NOMO-1 (cell line): ENCODE results near the gene PSMG1.
"Not testable (repeated sequence)": the region's sequence is repeated elsewhere in the genome, so short reads cannot be mapped to it uniquely, and the experiment has no call there.

Source experiments
- DNase-seq, 2 experiments: peaks; one replicate each; lab custom pipeline; 2025; ENCODE audit not compliant: unreplicated experiment in 2 of 2; lab: John Stamatoyannopoulos, UW

PSMG1 gene, protein sequence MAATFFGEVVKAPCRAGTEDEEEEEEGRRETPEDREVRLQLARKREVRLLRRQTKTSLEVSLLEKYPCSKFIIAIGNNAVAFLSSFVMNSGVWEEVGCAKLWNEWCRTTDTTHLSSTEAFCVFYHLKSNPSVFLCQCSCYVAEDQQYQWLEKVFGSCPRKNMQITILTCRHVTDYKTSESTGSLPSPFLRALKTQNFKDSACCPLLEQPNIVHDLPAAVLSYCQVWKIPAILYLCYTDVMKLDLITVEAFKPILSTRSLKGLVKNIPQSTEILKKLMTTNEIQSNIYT

DNA sequence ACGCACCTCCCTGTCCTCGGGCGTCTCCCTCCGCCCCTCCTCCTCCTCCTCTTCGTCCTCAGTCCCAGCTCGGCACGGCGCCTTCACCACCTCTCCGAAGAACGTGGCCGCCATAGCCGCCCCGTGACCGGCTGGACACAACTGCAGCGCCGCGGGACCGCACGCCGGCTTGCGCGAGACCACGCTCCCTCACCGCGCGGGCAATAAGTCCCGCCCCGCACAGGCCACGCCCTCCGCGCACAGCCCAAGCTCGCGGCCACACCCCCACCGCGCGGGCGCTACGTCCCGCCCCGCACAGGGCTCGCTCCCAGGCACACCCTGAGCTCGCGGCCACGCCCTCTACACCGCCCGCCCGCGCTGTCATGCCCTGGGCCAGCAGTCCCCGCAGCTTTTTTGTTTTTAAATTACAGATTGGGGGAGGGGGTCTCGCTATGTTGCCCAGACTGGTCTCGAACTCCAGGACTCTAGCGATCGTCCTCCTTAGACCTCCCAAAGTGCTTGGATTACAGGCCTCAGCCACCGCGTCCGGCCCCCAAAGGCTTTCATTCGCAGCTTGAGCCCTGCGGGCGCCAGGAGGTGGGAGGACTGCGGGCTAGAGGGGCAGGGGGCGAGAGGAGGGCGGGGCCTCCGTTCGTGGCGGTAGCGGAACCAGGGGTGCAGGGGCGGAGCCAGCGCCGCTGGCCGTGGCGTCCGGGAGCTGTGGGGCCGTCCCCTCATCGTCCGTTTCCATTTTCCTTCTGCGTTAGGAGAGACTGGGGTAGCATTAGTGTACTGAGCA is at the start of gene PSMG1:
Gene PSMG1, minus strand, starts transcription at position 180 of the 778 bp plus-strand sequence. Its CDS starts 66 bp downstream, at position 114.
- DNase-seq, result peak; percentile 90 to 99

DNA sequence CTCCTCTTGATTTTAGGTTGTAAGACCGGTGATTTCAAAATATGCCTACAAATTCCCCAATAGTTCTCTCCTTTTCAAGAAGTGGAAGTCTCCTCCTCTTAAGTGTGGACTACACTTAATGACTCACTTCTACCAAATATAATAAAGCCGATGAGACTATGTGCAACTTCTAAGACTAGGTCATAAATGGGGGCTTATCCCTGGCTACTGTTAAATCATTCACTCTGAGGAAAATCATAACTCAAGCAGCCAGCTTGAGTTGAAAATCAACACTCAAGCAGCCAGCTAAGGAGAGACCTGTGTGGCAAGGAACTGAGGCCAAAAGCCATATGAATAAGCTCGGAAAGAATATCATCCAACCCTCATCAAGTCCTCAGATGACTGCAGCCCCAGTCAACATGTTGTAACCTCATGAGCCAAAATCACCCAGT is 49.6 kb upstream of the PSMG1 start:
- peak in 1 of 2 experiments; percentile 7 for DNase-seq

DNA sequence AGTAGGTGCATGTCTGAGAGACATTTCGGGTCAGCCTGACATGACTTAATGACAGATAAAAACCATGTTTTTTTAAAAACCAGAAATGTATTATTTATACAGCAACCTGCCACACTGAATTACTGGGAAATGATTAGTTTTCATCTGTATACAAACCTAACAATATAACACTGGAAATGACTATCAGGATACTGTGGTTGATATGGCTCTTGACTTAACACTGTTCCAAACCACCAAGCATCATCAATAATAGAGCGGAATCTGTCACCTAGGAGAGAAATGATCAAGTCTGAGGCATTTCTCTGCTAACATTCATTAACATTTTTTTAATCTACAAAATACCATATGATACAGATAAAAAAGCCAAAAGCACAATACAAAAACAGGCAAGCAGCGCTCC is 41.7 kb upstream of the PSMG1 start:
- no peak for DNase-seq

DNA sequence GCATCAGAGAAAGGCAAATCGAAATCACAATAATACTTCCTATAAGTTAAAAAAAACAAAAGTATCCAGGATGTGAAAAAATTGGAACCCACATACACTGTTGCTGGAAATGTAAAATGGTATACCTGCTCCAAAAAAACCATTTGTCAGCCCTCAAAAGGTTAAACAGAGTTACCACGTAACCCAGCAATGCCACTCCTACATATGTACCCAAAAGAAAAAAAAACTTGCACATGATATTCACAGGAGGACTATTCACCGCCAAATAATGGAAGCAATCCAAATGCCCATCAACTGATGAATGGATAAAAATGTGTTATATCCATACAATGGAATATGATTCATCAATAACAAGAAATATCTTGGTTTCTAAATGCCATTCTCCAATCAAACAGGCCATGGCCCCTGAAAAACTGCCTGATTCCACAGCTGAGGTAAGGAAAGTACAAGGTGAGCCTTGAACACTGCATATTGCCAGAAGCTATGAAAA is 38.8 kb upstream of the PSMG1 start:
- DNase-seq, result no peak

DNA sequence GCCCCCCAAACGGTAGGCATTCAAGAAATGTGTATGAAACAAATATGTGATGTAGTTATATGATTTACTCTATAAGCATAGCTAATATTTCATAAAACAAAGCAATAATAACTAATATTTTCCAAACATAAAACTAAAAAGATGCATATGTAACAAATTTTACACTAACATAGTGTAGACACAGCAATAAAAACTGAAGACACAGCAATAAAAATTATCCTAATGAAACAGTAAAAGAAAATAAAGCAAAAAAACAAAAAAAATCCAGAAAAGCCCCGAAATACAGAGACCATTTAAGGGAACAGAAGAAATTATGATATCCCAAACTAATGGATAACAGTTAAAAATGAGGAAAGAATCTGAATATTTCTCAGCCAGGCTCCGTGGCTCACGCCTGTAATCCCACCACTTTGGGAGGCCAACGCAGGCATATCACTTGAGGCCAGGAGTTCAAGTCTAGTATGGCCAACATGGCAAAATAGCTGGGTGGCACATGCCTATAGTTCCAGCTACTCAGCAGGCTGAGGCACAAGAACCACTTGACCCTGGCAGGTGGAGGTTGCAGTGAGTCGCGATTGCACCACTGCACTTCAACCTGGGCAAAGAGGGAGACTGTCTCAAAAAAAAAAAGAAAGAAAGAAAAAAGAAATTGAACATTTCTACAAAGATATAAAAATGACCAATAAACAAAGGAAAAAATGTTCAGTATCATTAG is 38.2 kb upstream of the PSMG1 start:
- DNase-seq, result no peak

DNA sequence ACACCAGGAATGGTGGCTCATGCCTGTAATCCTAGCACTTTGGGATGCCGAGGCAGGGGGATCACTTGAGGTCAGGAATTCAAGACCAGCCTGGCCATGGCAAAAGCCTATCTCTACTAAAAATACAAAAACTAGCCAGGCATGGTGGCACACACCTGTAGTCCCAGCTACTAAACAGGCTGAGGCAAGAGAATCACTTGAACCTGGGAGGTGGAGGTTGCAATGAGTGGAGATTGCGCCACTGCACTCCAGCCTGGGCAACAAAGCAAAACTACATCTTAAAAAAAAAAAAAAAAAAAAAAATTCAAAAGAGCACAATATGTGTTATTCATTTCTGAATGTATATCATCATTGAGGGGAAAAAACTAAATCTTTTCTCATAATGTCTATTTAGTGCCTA is 37.6 kb upstream of the PSMG1 start:
- DNase-seq, result not testable (repeated sequence)

DNA sequence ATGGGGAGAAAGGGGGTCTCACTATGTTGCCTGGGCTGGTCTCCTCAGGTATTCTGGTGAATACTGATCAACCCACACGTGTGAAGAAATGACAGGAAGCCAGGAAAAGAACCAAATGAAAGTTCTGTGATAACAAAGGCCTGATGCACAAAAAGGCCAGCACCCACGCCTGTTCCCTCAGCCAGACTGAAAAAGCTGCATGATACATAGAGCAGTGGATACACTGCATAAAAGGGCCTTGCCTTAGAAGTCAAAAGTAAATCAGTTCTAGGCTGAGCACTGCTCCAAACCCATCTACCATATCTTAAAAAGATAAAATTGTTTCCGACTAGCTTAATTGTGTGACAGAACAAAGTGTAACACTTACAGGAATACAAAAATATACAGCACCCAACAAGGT is 36.9 kb upstream of the PSMG1 start:
- no peak for DNase-seq

DNA sequence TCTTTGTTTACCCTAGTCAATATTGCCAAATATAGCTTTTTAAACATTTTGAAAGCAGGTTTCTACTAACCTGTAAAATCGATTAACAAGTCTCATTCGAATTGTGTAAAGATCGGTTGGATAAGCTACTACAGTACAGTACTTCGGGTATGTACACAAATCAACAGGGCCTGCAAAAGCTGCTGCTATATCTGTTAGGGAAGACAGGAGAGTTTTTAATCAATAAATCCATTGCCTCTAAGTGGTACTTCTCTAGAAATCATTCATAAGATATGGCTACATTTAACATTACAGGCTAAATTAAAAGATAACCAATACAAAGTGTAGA is 34.8 kb upstream of the PSMG1 start:
- DNase-seq, result no peak

DNA sequence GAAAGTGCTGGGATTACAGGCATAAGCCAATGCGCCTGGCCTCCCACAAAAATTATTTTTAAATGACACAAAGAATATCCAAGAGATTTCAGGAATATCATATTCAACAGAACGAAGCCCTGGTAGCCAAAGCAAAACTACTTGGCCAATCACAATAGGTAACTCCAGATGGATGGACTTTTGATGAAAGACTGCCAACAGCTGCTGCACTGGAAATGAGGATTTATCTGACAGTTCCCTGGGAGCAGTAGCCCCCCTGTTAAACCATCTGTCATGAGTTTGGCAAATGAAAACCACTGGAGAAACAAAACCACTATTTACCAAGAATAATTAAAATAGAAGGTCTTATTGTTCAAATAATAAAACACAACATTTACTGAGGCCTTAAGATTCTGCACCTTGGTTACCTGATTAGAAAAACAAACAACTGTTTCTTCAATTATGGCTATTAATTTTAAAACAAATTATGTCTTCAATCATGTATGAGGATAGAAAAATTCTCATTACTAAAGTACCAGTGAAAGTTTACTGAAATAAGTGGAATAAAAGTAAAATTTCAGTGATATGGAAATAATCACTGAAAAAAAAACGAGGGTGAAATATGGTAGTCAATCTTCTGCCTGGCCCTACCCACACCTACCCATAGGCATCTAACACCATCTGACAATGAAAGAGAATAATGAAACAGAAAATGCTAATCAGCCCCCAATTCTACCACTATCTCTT is 34.3 kb upstream of the PSMG1 start:
- no peak for DNase-seq

DNA sequence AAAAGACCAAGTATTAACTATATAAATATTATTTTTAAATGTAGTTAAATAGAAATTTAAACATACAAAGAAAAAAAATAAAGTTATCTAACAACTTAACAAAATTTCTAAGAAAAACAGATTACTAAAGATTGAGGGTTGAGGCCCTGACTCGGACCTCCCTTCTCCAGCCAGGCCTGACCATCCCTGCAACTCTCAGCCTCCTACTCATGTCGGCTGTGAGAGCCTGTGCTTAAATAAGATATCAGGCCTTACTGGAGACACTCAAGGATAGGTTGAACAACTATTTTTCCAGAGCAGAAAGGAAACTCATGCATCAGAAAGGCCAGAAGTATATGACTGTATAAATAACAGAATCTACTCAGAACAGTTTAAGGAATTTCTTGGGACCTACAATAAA is 33.0 kb upstream of the PSMG1 start:
- DNase-seq, result no peak

DNA sequence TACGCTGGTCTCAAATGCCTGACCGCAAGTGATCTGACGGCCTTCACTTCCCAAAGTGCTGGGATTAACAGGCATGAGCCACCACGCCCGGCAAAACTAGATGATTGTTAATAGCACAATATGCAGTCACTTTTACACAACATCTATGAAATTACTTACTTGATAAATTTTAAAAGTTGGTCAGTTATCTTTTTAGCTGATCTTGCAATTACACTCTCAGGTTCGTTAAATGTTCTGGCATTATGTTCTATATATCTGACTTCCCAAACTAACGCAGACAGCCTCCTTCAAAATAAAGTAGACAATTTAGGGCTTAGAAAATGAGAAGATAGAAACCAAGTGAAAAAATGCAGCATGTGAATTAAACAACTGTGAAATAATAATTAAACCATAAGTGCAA is 31.8 kb upstream of the PSMG1 start:
- DNase-seq, result no peak

DNA sequence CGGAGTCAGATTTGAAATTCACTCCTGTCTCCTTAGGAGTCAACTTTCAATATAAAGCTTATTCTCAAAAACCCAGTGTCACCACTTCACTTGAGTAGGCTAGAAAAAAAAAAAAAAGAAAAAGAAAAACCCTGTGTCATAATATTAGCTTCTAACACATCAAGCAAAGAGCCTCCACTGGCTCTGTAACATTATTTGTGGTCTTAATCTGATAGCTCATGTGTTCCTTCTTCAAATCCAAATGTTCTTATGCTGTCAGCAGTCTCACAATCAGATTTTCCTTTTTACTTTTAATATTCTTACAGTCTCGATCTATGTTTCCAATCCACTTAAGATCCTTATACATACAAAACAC is 26.1 kb upstream of the PSMG1 start:
- no peak for DNase-seq

DNA sequence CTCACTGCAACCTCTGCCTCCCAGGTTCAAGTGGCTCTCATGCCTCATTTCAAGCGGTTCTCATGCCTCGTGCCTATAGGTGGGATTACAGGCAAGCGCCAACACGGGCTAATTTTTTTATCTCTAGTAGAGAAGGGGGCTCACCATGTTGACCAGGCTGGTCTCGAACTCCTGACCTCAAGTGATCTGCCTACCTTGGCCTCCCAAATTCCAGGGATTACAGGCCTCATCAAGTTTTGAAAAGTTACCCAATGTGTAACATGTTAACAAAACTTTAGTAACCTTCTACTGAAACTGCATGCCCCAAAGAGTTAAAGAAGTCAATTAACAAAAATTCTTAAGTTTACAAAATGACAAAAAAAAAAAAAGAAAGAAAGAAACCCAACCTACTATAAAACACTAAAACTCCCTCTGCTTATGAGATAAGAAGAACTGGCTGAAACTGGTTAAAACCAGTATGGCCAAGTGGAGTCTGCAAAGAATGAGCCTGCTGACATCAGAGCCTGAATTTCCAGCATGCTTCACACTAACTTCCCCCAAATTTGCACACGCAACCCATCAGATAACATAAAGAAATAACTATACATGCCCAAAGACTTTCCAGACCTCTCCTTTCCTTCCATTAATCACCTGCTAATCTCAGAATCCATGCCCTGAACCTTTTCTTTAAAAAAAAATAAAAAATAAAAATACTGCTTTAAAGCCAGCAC is 25.5 kb upstream of the PSMG1 start:
- no peak for DNase-seq

DNA sequence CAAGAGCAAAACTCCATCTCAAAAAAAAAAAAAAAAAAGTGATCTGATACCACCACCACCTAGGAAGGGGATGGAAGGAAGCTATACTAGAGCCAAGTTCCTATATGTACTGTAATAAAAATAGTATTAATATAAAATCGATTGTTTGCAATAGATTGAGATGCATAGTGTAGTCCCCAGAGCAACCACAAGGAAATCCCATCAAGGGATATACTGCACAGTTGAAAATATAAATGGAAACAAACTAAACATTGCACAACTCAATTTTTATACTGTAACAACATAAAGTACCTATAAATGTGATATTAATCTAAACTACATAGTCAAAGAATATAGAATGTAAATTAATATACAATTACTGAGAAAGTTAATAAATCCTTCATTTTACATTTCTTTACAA is 20.9 kb upstream of the PSMG1 start:
- no peak for DNase-seq

DNA sequence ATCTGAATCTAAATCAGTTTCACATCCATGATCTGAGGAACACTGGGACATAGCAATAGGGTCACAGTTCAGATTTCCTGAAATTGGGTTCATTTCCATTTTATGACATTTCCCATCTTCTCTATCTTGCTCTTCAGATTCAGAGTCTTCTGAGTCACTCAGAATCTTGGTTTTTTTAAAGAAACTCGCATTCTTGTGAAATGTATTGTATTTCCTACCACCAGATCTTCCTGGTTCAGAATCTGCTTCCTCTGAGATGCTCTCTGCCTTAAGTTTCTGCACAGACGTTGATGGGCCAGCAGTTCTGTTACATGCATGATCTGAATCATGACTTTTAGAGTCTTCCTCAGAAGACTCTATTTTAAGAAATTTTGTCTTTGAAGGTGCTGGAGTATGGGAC is 15.5 kb upstream of the PSMG1 start:
- DNase-seq, result no peak

DNA sequence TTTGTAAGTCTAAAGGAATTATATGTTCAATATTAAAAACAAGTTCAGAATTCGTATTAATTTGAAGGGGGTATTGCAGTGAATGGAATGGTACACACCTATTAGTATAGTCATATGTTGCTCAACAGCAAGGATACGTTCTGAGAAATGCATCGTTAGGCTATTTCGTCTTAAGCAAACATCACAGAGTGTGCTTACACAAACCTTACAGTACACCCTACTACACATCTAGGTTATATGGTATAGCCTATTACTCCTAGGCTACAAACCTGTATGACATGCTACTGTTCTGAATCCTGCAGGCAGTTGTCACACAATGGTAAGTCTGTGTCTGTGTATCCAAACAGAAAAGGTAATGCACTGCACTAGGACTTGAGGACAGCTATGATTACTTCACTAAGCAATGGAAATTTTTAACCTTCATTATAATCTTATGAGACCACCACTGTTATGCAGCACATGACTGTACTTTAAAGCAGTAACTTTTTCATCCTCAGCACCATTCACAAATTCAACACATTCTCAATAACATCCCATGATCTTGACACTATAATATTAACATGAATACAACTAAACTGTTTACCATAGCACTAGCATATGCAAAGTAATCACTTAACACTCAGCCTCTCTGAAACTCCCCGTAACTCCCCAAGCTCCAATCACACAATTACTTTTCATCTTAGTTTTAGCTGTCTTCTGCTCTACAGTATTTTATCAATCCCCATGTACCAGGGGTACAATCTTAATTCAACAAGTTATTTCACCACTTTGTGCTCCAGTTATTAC is 14.4 kb upstream of the PSMG1 start:
- no peak for DNase-seq

DNA sequence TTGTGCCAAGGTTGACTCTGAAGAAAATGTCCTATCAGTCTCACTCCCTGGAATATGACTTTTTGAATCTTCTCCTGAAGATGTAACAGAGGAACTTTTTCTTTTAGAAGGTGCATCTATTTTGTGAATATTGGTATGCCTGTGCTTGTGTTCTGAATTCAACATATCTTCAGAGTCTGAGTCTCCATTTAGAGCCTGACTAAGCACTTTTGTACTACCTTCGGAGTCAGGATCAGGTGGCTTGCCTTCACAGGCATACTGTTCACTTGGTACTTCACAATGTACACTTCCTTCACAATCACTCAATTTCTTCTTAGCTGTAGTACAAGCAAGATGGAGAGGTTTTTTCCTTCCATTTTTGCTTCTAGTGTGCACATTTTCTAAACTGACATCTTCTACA is 13.6 kb upstream of the PSMG1 start:
- DNase-seq, result no peak

DNA sequence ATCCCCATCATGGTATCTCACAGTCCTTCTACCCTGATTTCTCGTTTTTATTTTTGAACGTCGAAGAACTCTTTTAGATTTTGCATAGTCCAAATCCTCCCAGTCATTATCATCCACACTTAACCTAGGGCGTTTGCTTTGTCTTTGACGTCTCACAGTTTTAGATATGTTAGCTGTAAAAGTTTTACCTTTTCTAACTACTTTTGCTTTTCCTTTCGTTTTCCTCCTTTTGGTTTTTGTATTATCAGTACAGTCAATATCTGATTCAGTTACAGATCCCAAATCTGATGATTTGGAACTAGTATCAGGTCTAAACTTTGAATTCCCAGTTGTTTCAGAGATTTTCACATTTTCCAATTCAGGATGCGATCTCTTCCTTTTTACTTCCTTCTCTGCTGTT is 13.1 kb upstream of the PSMG1 start:
- DNase-seq, result no peak

DNA sequence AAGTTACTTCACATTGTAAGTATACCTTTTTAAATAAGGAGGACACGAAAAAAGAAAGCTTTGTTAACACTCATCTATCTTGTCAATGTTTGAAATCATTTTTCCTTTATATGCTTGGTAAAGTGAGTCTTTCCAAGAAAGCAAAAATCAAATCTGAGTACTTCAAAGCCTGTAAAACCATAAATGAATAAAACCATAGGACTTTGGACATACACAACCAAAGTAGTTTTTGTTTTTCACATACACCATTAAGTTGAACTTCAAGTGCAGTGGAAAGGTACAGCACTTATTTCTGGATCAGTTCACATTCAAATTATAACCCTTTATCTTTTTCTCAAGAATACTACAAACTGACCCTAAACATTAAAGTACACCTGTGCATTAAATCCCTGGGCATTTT is 10.1 kb upstream of the PSMG1 start:
- DNase-seq, result no peak
